22Rv1 (cell line): ENCODE results near the gene SIGLEC10.

Experiments used
- ZFX ChIP-seq: fragments of 450-650 bp; IDR thresholded peaks from 2 replicates; pipeline ENCODE4 v1.6.1; 2017; ENCODE audit warnings: antibody characterized with exemption, borderline replicate concordance
- TF ChIP-seq, protein P1 (sequence below): fragments of 450-650 bp; IDR thresholded peaks from 2 replicates; pipeline ENCODE4 v1.5.1; 2017; ENCODE audit warnings: mild to moderate bottlenecking

- TF ChIP-seq, protein P1, sequence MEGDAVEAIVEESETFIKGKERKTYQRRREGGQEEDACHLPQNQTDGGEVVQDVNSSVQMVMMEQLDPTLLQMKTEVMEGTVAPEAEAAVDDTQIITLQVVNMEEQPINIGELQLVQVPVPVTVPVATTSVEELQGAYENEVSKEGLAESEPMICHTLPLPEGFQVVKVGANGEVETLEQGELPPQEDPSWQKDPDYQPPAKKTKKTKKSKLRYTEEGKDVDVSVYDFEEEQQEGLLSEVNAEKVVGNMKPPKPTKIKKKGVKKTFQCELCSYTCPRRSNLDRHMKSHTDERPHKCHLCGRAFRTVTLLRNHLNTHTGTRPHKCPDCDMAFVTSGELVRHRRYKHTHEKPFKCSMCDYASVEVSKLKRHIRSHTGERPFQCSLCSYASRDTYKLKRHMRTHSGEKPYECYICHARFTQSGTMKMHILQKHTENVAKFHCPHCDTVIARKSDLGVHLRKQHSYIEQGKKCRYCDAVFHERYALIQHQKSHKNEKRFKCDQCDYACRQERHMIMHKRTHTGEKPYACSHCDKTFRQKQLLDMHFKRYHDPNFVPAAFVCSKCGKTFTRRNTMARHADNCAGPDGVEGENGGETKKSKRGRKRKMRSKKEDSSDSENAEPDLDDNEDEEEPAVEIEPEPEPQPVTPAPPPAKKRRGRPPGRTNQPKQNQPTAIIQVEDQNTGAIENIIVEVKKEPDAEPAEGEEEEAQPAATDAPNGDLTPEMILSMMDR: no peak
- no peak for TF ChIP-seq ZFX
These were observed 4.0 kb upstream of the SIGLEC10 start for GRCh38 chr19:51421229-51422052.
